ENCODE results near the gene DPP6. TPM values are rescaled to one million over a fixed set of nuclear protein-coding genes. Genes with fewer than 3 reads are reported as not detected.

The DPP6 gene
- total and polyA plus RNA-seq, 2 of the 8 experiments (the other 6 are each of a cell fraction or from before 2014, with no cell fraction given) = 4.7 to 6.8 TPM

DNA sequence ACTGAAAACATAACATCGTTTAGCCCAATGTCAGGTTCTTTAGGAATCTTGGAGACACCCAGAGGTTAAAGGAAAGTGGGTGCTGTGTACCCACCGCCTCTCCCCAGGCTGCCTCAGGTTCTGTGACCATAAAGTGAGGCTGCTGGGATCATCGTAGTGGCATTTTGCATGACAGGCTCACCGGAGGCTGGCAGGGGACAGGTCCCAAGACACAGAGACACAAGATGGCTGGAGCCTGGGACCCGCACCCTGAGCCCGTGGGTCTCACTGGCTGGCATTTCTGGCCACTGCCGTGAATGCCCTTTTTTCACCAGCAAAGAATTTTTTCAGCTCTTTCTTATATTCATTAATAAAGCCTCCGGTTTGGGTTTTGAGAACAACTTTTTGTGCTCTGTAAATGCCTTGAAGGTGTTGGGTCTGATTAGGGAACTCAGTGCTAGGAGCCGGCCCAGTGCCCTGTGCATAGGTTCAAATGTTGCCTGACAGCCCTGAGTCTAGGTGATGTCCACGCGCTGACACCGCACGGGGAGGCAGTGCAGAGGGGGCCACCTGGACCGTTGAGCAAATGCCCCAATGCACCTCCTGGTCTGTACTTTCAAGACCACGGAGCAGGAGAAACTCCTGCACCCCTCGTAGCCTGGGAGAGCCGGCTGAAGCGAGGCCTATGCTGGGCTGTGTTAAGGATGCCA is 820.8 kb downstream of the DPP6 start:
- Histone ChIP-seq H3K23me2 (ENCODE audit: low read depth, low read length) (0 out of 2 replicates have a peak, but pooled peaks cover 4% of the 10 kb centered on the region), H3K79me1 (ENCODE audit: low read depth, low read length) (0 out of 2 replicates have a peak, but pooled peaks cover 3% of the 10 kb centered on the region), H3K9me3 (ENCODE audit: insufficient read depth in 2 of 2, low read depth in 1 of 2, low read length in 1 of 2) (no peaks in the 10 kb centered on the region), H2BK5ac (ENCODE audit: low read depth, low read length) (no peak overlapping the region), H3K4me3 (ENCODE audit: extremely low read depth in 1 of 4, insufficient read depth in 2 of 4, low read depth in 3 of 4, low read length in 4 of 4) (no peak overlapping the region), H3K79me2 (ENCODE audit: control insufficient read depth in 1 of 2, insufficient read depth in 2 of 2, low read length in 2 of 2) (no peaks in the 10 kb centered on the region), H3K27ac (ENCODE audit: low read depth, low read length) (no peak overlapping the region), H3K4me2 (ENCODE audit: insufficient read depth in 1 of 2, low read depth in 2 of 2, low read length in 2 of 2) (no peak overlapping the region), H3K14ac (ENCODE audit: insufficient read length) (no peak overlapping the region), H2AK5ac (ENCODE audit: low read depth, low read length) (no peak overlapping the region), H4K20me1 (replicated peaks in 1 of 2; ENCODE audit: control insufficient read depth in 1 of 2, insufficient read depth in 2 of 2, low read length in 2 of 2) (peaks cover 0 to 5% of the 10 kb centered on the region in 2 experiments), H2AFZ (ENCODE audit: low read length) (no peak overlapping the region), H2BK120ac (replicated peaks; ENCODE audit: low read depth, low read length) (no peak overlapping the region), H3K23ac (ENCODE audit: insufficient read length) (no peak overlapping the region), H3K27me3 (replicated peaks in 1 of 4; ENCODE audit: control insufficient read depth in 3 of 4, extremely low read depth in 1 of 4, insufficient read depth in 3 of 4, low read length in 3 of 4) (no peaks in the 10 kb centered on the region; a peak in 1 of 7 replicates), H3K4ac (replicated peaks; ENCODE audit: insufficient read length, low read depth, low read length) (no peak overlapping the region), H3K56ac (replicated peaks; ENCODE audit: insufficient read length, low read depth, low read length) (no peak overlapping the region), H4K8ac (ENCODE audit: extremely low read depth, insufficient read depth, low read length) (peak overlapping the region; percentile 35; the same call in 1 of the 2 replicates), H2BK20ac (ENCODE audit: low read length) (no peak overlapping the region), H2BK15ac (ENCODE audit: low read length) (no peak overlapping the region), H2BK12ac (ENCODE audit: low read depth, low read length) (no peak overlapping the region), H4K5ac (ENCODE audit: insufficient read length, low read depth, low read length) (no peak overlapping the region), H3K9ac (replicated peaks in 1 of 4; ENCODE audit: extremely low read depth in 1 of 4, low read depth in 3 of 4, low read length in 3 of 4) (no peak overlapping the region), H4K91ac (replicated peaks; ENCODE audit: insufficient read length, low read length) (no peak overlapping the region), H3K4me1 (replicated peaks in 1 of 4; ENCODE audit: control insufficient read depth in 3 of 4, insufficient read depth in 4 of 4, low read length in 3 of 4) (peaks cover 0 to 12% (median 5%) of the 10 kb centered on the region in 4 experiments; a peak in 4 of 7 replicates), H3K36me3 (ENCODE audit: control insufficient read depth in 2 of 4, insufficient read depth in 4 of 4, low read length in 3 of 4) (no peaks in the 10 kb centered on the region), H3K18ac (ENCODE audit: extremely low read depth, low read length) (no peak overlapping the region)
- 92% methylated on average over 18 of the region's 18 CpGs; no CpG with 5 or more reads in 1 of the 2 experiments for WGBS, 2 experiments (ENCODE audit: extremely low coverage in 1 of 2, insufficient coverage in 1 of 2, insufficient read length in 1 of 2, insufficient replicate concordance in 2 of 2, low coverage in 1 of 2, low lambda C conversion rate in 2 of 2, missing lambda C conversion rate in 1 of 2)
- FAIRE-seq = no peak
- POLR2A ChIA-PET (ENCODE audit: partially characterized antibody) = no interaction called here
- CTCF ChIA-PET (ENCODE audit: partially characterized antibody) = interaction anchor here (1.3 kb wide), 1 partner anchor 16 kb away, joined by 3 read pairs; no protein-coding TSS in a partner anchor
- no peak for DNase-seq (ENCODE audit: low read depth in 1 of 2, low spot score in 2 of 2)
- no peak for TF ChIP-seq CTBP2 (IDR thresholded peaks at IDR 0.05; ENCODE audit: borderline replicate concordance, insufficient read depth, insufficient read length, low read length)
- TF ChIP-seq TAF1 (IDR thresholded peaks at IDR 0.05; ENCODE audit: low read depth, low read length) = no peak
- TF ChIP-seq HDAC2 (IDR thresholded peaks at IDR 0.05; ENCODE audit: borderline replicate concordance in 1 of 2, low read depth in 2 of 2, low read length in 2 of 2) = no peak
- TF ChIP-seq KDM4A (IDR thresholded peaks at IDR 0.05; ENCODE audit: low read depth, low read length, severe bottlenecking) = no peak
- TF ChIP-seq JUND (IDR thresholded peaks at IDR 0.05; ENCODE audit: low read length) = no peak
- no peak for TF ChIP-seq EP300 (IDR thresholded peaks at IDR 0.05; ENCODE audit: borderline replicate concordance in 1 of 2, low read depth in 2 of 2, low read length in 2 of 2)
- TF ChIP-seq NRF1 (IDR thresholded peaks at IDR 0.05; ENCODE audit: low read depth, low read length) = no peak
- no peak for TF ChIP-seq SRF (IDR thresholded peaks at IDR 0.05; ENCODE audit: low read depth, low read length)
- TF ChIP-seq RBBP5 (IDR thresholded peaks at IDR 0.05; ENCODE audit: borderline replicate concordance, low read depth, low read length) = no peak
- no peak for TF ChIP-seq USF2 (IDR thresholded peaks at IDR 0.05; ENCODE audit: low read length)
- TF ChIP-seq SP2 (IDR thresholded peaks at IDR 0.05; ENCODE audit: low read length) = no peak
